Measurements from ENCODE around the gene CNR2.

CNR2 gene

DNA sequence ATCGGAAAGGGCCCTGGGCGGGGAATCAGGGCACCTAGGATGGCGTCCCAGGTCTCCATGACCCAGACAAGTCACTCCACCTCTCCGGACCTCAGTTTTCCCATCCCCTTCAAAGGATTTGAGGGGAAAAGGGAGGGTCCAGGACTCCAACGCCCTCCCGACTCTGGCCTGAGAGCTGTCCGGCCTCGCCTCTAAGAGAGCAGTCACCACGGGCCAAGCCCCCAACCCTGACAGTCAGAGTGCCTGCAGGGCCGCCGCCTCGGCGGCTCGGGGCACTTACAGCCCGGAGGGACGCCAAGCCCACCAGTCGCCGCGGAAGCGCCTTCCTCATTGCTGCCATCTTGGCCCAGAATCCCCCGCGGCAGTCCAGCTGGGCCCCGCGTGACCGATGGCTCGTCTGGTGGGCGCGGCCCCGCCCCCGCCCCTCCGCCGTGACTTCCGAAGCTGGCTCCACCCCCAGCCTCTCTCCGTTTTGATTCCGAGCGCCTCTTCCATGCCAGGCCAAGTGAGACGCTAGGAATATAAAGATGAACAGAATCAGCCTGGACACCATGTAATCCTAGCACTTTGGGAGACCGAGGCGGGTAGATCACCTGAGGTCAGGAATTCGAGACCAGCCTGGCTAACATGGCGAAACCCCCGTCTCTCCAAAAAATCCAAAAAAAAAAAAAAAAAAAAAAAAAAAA is 87.9 kb downstream of the CNR2 start, which contains the start of gene HMGCL:
HMGCL (minus strand) TSS at position 354 of the 686 bp plus-strand sequence; CDS start at position 340, 14 bp downstream.
- H3K27ac ChIP-seq, result no peak within 1 kb of the TSS
- TF ChIP-seq, protein P1, sequence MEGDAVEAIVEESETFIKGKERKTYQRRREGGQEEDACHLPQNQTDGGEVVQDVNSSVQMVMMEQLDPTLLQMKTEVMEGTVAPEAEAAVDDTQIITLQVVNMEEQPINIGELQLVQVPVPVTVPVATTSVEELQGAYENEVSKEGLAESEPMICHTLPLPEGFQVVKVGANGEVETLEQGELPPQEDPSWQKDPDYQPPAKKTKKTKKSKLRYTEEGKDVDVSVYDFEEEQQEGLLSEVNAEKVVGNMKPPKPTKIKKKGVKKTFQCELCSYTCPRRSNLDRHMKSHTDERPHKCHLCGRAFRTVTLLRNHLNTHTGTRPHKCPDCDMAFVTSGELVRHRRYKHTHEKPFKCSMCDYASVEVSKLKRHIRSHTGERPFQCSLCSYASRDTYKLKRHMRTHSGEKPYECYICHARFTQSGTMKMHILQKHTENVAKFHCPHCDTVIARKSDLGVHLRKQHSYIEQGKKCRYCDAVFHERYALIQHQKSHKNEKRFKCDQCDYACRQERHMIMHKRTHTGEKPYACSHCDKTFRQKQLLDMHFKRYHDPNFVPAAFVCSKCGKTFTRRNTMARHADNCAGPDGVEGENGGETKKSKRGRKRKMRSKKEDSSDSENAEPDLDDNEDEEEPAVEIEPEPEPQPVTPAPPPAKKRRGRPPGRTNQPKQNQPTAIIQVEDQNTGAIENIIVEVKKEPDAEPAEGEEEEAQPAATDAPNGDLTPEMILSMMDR (conservative IDR thresholded peaks at IDR 0.05; ENCODE audit: low read depth, low read length), result no peak
- H3K27me3 ChIP-seq (ENCODE audit: insufficient read depth, low read depth), result no peaks in the 10 kb centered on the region
- H3K36me3 ChIP-seq (ENCODE audit: insufficient read depth), result no peaks in the 10 kb centered on the region
- peak within 1 kb of the TSS; percentile 79 for H3K9ac ChIP-seq
- no peaks in the 10 kb centered on the region for H4K20me1 ChIP-seq (ENCODE audit: insufficient read depth)
- no peaks in the 10 kb centered on the region for H3K79me2 ChIP-seq (ENCODE audit: insufficient read depth, low read depth)
- H3K4me2 ChIP-seq, result peak within 1 kb of the TSS; percentile 91
- peaks cover 12% of the 10 kb centered on the region for H3K4me1 ChIP-seq (ENCODE audit: low read depth, poor library complexity, severe bottlenecking)
- peak within 1 kb of the TSS; percentile 94 for H3K4me3 ChIP-seq (IDR thresholded peaks at IDR 0.05; ENCODE audit: insufficient read depth, low read depth, low read length)
- H2AFZ ChIP-seq (ENCODE audit: low read depth), result peak within 1 kb of the TSS; percentile 92

DNA sequence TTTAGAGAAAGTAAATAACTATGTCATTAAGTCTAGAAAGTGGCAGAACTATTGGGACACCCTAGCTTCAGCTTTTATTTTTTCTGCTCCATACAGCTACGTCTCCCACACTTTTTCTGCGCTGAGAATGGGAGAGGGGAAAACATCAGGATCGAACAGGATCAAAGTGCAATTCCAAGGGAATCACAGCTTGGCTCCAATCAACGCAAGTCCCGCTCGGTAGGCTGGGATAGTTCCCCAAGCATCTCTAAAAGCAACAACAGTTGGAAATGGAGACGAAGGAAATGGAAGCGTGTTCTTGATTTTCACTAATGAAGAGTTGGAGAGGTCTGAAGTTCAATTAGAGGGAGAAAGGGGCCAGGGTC is 88.5 kb downstream of the CNR2 start:
- H3K4me3 ChIP-seq (IDR thresholded peaks at IDR 0.05; ENCODE audit: insufficient read depth, low read depth, low read length), result peak overlapping the region; percentile 94
- peaks cover 12% of the 10 kb centered on the region for H3K4me1 ChIP-seq (ENCODE audit: low read depth, poor library complexity, severe bottlenecking)
- H2AFZ ChIP-seq (ENCODE audit: low read depth), result peak overlapping the region; percentile 92
- H3K79me2 ChIP-seq (ENCODE audit: insufficient read depth, low read depth), result no peaks in the 10 kb centered on the region
- no peak overlapping the region for H3K27ac ChIP-seq
- peak overlapping the region; percentile 91 for H3K4me2 ChIP-seq
- no peaks in the 10 kb centered on the region for H4K20me1 ChIP-seq (ENCODE audit: insufficient read depth)
- no peaks in the 10 kb centered on the region for H3K36me3 ChIP-seq (ENCODE audit: insufficient read depth)
- H3K9ac ChIP-seq, result peak overlapping the region; percentile 79
- TF ChIP-seq, protein P1 (conservative IDR thresholded peaks at IDR 0.05; ENCODE audit: low read depth, low read length), result no peak
- H3K27me3 ChIP-seq (ENCODE audit: insufficient read depth, low read depth), result no peaks in the 10 kb centered on the region

DNA sequence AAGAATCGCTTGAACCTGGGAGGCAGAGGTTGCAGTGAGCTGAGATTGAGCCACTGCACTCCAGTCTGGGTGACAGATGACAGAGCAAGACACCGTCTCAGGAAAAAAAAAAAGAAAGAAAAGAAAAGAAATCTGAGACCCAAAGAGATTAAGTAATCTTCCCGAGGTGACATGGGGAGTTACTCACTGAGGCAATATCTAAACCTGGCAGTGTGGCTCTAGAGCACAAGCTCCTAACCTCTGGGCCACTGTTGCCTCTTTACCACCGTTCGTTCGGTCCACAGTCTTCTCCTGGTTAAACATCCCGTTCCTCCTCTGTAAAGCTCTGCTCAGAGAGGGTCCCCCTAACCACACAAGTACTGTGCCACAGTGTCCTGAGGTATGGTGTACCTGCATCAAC is 89.4 kb downstream of the CNR2 start:
- H3K27me3 ChIP-seq (ENCODE audit: insufficient read depth, low read depth), result no peaks in the 10 kb centered on the region
- no peak overlapping the region for H3K4me2 ChIP-seq
- peaks cover 12% of the 10 kb centered on the region for H3K4me1 ChIP-seq (ENCODE audit: low read depth, poor library complexity, severe bottlenecking)
- H3K9ac ChIP-seq, result no peak overlapping the region
- no peak overlapping the region for H3K4me3 ChIP-seq (IDR thresholded peaks at IDR 0.05; ENCODE audit: insufficient read depth, low read depth, low read length)
- no peaks in the 10 kb centered on the region for H3K79me2 ChIP-seq (ENCODE audit: insufficient read depth, low read depth)
- no peaks in the 10 kb centered on the region for H4K20me1 ChIP-seq (ENCODE audit: insufficient read depth)
- H2AFZ ChIP-seq (ENCODE audit: low read depth), result no peak overlapping the region
- no peaks in the 10 kb centered on the region for H3K36me3 ChIP-seq (ENCODE audit: insufficient read depth)
- TF ChIP-seq, protein P1 (conservative IDR thresholded peaks at IDR 0.05; ENCODE audit: low read depth, low read length), result no peak
- no peak overlapping the region for H3K27ac ChIP-seq
